ENCODE data around the gene KCNQ4. TPM values are rescaled to one million over a fixed set of nuclear protein-coding genes. Genes with fewer than 3 reads are reported as not detected.

Gene KCNQ4
- total RNA-seq, 2 donors from 2014 or later: 1.8 to 1.9 TPM

- no peak overlapping the region for H3K4me3 ChIP-seq
- H3K4me1 ChIP-seq: no peaks in the 10 kb centered on the region
- no peaks in the 10 kb centered on the region for H3K27me3 ChIP-seq
- no peaks in the 10 kb centered on the region for H3K9me3 ChIP-seq
- no peaks in the 10 kb centered on the region for H3K36me3 ChIP-seq
- intact Hi-C loops (cut with DNase I): no loop called here
- no peak for TF ChIP-seq CTCF (IDR thresholded peaks at IDR 0.05)
- H3K9ac ChIP-seq (ENCODE audit: low read depth in 2 of 2, low read length in 2 of 2): no peak overlapping the region
- no peak overlapping the region for H3K27ac ChIP-seq
- DNase-seq: no peak
Observed at GRCh38 chr1:40789661-40790430, 6.3 kb downstream of the KCNQ4 start.

DNA sequence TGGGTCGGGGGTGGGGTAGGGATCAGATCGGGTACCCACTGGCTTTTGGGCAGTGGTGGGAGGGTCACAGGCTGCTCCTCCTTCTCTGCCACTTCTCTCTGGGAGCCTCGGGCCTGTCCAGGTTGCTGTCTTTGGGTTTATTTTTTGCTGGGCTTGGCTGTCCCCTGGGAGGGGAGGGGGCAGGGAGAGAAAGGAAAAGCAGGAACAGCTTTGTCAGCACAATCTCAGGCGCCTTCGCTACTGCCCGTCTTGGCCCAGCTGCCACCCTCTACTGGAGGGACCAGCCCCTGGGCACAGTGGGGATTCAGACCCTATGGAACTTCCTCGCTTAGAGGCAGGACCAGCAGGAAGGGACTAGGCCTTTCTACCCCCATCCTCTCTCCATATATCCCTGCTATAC lies 8.4 kb downstream of the KCNQ4 start:
- Histone ChIP-seq H3K9me3 (no peaks in the 10 kb centered on the region), H3K4me3 (no peak overlapping the region), H3K4me1 (no peaks in the 10 kb centered on the region), H3K36me3 (no peaks in the 10 kb centered on the region), H3K27ac (no peak overlapping the region), H3K27me3 (no peaks in the 10 kb centered on the region), H3K9ac (ENCODE audit: low read depth in 2 of 2, low read length in 2 of 2) (no peak overlapping the region)
- intact Hi-C loops (cut with DNase I): no loop called here
- no peak for DNase-seq
- no peak for TF ChIP-seq CTCF (IDR thresholded peaks at IDR 0.05)

DNA sequence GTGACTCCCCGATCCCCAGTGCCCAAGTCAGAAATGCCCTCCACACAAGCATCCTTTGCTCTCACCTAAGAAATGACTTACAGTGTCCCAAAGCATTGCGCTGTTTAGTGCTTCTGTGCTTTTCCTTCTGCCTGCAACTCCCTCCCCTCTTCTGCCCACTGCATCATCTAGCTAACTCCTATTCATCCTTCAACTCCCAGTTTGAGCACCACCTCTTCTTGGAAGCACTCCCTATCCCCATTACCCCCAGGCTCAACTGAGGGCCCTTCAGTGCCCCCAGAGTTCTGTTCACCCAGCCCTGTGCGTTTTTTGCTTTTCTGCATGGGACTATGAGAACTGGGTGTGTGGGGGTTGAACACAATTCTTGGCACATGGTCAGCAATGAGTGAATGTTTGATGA lies 10.0 kb downstream of the KCNQ4 start:
- Histone ChIP-seq H3K9me3 (no peaks in the 10 kb centered on the region), H3K4me3 (no peak overlapping the region), H3K36me3 (no peaks in the 10 kb centered on the region), H3K4me1 (no peaks in the 10 kb centered on the region), H3K9ac (ENCODE audit: low read depth in 2 of 2, low read length in 2 of 2) (no peak overlapping the region), H3K27me3 (no peaks in the 10 kb centered on the region), H3K27ac (no peak overlapping the region)
- intact Hi-C loops (cut with DNase I): no loop called here
- no peak for TF ChIP-seq CTCF (IDR thresholded peaks at IDR 0.05)
- DNase-seq: no peak

GRCh38 chr1:40794048-40794447 lies 10.5 kb downstream of the KCNQ4 start:
- H3K36me3 ChIP-seq: no peaks in the 10 kb centered on the region
- no peak for DNase-seq
- intact Hi-C loops (cut with DNase I): no loop called here
- no peak overlapping the region for H3K27ac ChIP-seq
- no peak overlapping the region for H3K4me3 ChIP-seq
- TF ChIP-seq CTCF (IDR thresholded peaks at IDR 0.05): no peak
- no peaks in the 10 kb centered on the region for H3K4me1 ChIP-seq
- H3K9me3 ChIP-seq: no peaks in the 10 kb centered on the region
- H3K9ac ChIP-seq (ENCODE audit: low read depth in 2 of 2, low read length in 2 of 2): no peak overlapping the region
- H3K27me3 ChIP-seq: no peaks in the 10 kb centered on the region

GRCh38 chr1:40794974-40795715 lies 11.6 kb downstream of the KCNQ4 start:
- Histone ChIP-seq H3K27me3 (no peaks in the 10 kb centered on the region), H3K36me3 (no peaks in the 10 kb centered on the region), H3K27ac (no peak overlapping the region), H3K9me3 (no peaks in the 10 kb centered on the region), H3K9ac (ENCODE audit: low read depth in 2 of 2, low read length in 2 of 2) (no peak overlapping the region), H3K4me1 (no peaks in the 10 kb centered on the region), H3K4me3 (no peak overlapping the region)
- TF ChIP-seq CTCF (IDR thresholded peaks at IDR 0.05): no peak
- intact Hi-C loops (cut with DNase I): no loop called here
- no peak for DNase-seq

Measured in colonic mucosa (tissue), 4 donors.